ENCODE data around the gene GPHN. TPM values are rescaled to one million over a fixed set of nuclear protein-coding genes. Genes with fewer than 3 reads are reported as not detected.

GPHN gene
- total RNA-seq, 1 experiment from 2014 or later = 13.4 TPM

DNA sequence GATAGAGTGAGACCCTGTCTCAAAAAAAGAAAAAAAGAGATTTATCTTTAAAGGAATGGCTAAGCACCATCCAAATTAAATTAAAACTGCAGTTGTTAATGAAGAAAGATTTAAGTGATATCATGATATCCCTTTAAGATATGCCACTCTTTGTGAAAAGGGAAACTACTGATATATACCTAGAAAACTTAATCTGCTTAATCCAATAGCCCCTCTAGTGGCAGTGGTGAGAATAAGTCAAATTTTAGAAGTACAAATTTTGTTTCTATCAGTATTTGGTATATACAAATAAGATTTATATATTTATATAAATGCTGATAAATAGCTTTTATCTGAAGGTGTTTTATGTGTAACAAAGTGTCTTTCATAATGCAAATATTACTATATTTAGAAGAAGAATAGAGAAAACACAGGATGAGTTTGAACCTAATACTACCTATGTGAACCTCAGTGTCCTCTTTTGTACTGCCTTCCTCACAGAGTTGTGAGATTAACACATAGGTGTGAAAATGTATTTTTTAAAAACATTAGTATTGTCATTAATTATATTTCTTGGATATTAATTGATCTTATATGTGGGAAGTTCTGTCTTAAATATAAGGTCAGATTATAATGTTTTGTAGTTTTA, 629.9 kb downstream of the GPHN start:
- no peak for DNase-seq (ENCODE audit: low read depth)

DNA sequence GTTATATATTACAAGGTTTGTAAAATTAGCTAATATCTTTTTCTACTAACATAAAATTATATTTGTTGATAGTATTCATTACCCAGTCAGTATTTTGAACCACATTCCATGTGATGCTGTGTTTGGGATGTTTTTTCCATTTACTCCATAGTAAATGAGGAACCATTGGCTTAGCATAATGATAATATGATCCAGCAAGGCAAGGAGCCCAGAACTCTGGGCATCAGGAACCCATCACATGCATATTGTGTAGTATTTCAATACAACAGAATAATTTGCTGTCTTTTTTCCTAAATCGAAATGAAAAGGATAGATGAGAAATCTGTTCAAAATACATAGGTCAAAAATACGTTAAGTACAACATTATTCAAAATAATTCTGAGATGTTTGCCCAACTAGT, 632.6 kb downstream of the GPHN start:
- no peak for DNase-seq (ENCODE audit: low read depth)

DNA sequence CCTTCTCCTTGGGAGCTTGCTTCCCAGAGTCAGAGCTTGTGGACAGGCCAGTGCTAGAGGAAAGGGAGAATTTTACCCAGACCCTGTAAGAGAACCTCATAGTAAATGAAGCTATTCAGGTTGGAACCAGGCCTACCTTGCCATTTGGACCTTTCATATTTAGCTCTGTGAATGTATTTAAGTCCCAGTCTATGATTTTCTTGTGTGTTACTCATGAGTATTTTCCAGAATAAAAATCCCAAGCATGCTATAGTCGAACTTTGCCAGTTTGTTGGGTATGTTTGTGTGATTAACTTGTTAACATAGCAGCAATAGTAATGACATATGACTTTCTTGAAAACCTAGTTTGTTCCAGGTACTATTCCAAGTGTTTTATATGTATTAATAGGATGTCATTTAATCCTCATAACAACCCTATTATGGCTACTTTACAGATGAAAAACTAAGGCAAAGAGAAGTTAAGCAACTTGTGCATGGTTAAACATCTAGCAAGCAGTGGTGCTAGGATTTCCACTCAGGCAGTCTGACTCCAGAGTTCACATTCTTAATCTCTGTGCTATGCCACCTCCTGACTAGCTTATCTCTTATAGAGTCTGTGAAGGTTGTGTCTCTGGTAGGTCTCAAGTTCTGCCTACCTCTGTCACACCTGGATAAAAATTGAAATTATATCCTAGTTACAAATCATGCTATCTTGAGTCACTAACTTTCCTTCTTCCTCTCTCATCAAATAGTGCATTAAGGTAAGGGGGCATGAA, 633.4 kb downstream of the GPHN start:
- DNase-seq (ENCODE audit: low read depth) = no peak

DNA sequence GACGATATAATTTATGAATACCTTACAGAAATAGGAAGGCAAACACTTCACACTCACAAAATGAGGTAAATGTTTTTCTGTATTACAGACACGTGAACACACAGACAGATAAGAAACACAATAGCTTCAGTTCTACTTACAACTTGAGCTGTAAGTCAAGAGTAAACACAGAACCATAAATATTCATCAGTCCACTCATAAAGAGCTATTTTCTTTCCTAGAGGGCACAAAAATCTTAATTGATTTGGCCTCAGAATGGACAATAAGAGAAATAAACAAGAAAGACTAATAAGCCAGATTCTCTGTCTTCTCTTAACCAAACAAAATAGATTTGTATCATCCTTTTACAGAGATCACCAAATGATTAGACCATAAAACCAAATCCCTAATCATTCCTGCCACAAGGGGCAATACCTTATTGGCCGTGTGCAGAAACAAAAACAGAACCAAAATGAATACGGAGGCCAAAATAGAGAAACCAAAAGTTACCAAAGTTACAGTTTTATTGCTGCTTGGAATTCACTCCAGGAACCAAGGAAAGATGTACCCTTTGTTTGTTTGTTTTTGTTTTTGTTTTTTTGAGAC, 643.2 kb downstream of the GPHN start:
- DNase-seq (ENCODE audit: low read depth) = no peak

DNA sequence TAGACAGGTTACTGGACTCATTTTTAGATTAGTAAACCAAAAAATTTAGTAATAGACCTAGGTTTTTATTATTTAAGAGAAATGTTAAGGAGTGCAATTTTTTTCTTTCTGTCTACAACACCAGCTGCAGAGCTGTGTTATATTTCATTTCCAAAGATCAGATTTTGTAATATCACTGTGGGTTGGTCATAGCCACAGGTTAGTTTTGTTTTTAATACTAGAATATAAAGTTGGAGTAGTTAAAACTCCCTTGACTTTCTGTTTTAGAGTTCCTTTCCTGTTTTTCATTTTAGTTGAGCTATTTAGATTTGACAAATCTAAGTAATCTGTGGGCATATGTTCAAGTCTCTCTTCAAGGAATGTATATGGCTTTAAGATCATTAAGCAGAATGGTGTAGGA, 650.6 kb downstream of the GPHN start:
- DNase-seq (ENCODE audit: low read depth) = no peak

DNA sequence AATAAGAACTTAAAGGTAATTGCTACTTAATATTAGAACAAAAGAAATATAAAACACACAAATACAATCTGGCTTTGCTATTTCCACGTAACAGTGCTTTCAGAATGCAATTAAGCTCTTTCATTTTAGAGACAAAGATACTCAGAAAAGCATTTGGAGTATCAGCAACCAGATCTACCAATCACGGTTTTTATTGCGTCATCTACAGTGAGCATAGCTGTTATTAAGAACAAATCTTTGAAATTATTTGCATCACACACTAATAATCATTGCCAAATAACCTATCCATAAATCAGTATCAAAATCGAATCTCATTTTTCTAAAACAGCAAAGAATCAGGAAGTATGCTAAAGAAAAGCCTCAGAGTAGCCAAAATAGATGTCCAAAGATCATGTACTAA, 654.4 kb downstream of the GPHN start:
- no peak for DNase-seq (ENCODE audit: low read depth)

DNA sequence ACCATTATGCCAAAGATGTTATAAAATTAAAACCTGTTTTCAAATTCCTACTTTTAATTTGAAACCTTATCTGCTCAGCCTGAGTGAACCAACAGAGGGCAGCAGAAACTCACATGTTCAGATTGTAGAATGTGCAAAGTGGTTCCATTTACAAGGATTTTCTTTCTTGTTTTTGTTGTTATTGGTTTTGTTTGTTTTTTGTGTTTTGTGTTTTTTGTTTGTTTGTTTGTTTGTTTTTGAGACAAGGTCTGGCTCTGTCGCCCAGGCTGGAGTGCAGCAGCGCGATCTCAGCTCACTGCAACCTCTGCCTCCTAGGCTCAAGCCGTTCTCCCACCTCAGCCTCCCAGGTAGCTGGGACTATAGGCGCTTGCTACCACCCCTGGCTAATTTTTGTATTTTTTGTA, 658.5 kb downstream of the GPHN start:
- peak; percentile 38 for DNase-seq (ENCODE audit: low read depth)

DNA sequence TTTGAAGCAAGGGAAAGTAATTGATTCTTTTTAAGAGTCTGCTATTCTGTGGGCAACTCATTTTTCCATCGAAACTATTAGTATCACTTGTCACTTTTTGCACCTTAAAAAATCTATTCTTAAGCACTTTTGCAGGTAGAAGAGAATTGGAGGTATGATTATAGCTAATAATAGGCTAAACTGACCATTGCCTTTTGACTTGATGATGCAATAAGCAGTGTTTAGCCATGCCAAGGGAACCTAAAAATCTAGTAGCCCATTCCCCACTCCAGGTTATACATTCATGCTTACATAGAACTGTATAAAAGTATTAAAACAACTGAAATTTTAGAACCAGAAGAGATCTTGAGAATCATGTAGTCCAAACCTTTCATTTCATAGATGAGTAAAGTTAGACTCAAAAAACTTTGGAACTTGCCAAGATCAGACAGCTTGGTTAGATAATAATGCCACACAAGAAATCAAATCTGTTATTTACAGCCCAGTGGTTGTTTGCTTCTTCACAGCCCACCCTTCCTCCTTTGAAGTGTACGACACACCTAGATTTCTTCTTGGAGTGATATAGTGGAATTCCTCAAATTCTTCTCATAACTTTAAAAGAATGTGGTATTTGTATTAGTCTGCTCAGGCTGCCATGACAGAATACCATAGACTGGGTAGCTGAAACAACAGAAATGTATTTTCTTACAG, 659.6 kb downstream of the GPHN start:
- DNase-seq (ENCODE audit: low read depth) = peak; percentile 42

DNA sequence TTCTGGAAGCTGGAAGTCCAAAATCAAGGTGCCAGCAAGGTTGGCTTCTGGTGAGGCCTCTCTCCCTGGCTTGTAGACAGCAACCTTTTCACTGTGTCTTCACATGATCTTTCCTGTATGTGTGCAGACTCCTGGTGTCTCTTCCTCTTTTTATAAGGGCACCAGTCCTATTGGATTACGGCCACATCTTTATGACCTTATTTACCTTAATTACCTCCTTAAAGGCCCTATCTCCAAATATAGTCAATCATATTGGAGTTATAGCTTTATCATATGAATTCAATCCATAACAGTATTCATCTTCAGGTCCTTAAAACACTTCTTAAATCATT, 660.1 kb downstream of the GPHN start:
- no peak for DNase-seq (ENCODE audit: low read depth)

DNA sequence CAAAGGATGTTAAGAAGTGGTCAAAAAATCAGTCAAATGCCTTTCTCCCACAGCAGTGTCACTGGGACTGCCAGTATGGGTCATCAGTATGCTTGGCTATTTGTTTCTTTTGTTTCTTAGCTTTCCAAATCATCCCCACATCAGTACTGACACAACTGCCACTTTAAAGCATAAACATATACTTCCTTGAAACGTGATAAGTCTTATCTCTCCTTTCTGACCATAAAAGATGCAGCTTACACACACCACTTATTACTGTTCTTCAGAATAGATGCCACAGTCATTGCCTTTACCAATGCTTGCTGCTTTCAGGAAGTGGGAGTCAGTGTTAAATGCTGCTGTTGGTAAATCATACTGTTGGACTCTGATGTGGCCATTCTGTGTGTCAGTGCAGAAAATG, 662.7 kb downstream of the GPHN start:
- DNase-seq (ENCODE audit: low read depth) = peak; percentile 32

DNA sequence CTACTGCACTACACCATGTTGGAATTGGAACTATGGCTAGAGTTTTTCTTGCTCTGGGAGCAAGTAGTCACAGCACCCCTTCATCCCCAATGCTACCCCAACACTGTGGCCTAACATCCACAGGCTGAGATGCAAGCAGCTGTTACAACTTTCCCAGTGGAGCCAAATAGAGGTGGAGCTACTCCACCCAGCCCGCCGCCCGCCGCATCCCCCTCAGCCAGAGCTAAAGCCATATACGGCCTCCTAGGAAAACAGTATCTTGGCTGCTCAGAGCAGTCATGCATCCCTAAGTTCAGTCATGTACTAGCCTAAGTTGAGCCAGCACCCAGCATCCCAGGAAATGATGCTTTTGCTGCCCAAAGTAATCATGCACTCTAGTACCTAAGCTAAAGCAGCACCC, 664.1 kb downstream of the GPHN start:
- DNase-seq (ENCODE audit: low read depth) = no peak

DNA sequence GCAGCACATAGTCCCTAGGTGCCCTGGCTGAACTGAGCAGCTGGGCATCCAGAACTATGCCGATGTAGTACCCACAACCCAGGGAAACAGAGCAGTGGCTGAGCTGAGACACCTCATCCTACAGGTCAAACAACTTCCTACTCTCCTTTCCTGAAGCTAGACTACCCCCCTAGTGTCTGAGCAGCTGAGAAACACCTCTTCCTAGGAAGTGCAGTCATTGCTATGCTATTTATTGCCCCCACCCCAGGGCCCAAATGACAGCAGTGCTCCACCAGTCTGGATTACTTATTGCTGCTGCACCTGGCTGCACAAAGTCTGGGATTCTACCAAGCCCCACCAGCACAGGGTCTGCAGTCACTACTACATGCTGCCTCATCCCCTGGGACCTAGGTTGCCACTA, 664.6 kb downstream of the GPHN start:
- DNase-seq (ENCODE audit: low read depth) = no peak

DNA sequence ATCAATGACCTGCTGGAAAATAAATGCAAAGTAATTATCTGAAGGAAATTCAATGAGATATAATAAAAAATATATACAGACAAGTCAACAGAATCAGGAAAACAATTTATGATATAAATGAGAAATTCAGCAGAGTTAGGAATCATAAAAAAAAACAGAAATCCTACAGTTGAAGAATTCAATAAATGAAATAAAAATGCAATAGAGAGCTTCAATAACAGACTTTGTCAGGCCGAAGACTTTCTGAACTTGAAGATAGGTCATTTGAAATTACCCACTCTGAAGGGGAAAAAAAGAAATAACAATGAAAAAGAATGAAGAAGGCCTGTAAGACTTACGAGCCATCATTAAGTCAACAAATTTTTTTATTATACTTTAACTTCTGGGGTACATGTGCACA, 665.8 kb downstream of the GPHN start:
- no peak for DNase-seq (ENCODE audit: low read depth)

DNA sequence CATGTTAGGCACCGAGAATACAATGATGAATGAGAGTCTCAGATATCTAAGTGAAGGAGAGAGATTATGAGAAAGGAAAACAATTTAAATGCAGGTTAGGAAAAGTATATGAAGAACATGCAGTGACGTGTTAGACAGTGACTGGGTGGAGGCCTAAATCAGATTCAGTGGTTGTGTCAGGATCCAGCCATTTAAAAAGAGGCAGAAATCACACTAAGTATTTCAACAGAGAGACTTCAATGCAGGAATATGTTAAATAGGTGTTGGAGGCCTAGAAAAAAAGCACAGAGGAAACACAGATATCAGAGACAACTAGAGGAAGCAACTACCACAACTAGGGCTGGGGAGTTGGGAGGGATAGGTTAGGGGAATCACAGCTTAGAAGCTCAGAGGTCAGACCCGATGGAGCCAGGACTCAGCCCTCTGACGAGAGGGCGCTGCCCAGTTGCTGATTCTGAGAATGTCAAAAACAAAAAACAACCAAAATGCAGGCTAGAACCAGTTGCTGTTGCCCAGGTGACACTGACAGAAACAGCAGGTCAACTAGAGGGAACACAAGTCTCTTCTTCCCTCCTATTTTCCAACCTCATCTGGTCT, 678.3 kb downstream of the GPHN start:
- no peak for DNase-seq (ENCODE audit: low read depth)

DNA sequence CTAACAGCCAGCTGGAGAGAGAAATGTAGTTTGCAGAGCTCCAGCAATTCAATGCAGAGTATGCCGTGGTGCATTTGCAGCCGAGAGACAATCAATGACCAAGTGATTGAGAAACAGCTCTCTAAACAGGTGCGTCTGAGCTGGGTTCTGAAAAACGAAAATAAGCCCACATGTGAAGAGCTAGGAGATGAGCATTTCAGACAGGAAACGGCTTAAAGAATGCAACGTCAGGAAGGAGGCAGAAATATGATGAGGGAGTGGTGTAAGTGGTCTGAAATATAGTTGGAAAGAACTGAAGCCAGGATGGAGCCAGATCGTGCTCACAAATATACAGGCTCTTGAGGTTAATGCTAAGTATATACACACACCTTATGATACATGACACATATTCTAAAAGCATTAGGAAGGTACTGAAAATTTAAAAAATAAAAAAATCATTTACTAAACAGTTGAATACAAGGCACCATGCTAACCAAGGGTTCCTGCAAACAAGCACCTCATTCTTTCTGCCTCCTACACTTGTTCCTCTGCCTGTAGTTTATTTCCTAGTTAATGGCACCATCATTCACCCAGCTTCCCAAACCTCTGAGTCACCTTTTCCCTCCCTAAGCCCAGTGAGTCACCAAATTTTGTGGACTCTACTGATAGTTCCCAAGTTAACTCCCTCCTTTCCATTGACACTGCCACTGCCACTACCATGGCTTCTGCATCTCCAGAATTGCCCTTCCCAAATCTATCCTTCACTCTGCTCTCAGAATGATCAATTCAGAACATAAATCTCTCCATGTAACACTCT, 679.0 kb downstream of the GPHN start:
- peak; percentile 93 for DNase-seq (ENCODE audit: low read depth)

DNA sequence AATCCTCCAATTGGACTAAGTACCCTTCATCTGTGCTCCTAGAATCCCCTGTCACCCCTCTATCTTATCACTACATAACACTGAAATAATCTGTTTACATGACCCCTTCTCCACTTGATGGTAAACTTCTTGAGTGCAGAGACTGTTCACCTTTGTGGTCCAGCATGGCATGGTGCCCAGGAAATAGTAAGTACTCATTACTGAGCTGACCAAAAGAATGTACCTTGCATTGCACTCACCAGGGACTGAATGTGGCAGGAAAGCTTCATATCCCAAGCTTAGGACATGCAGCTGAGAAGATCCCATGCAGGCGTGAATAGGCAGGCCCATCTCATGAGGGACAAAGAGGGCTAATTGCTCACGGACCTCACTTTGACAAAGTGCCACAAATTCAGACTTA, 679.9 kb downstream of the GPHN start:
- peak; percentile 84 for DNase-seq (ENCODE audit: low read depth)

DNA sequence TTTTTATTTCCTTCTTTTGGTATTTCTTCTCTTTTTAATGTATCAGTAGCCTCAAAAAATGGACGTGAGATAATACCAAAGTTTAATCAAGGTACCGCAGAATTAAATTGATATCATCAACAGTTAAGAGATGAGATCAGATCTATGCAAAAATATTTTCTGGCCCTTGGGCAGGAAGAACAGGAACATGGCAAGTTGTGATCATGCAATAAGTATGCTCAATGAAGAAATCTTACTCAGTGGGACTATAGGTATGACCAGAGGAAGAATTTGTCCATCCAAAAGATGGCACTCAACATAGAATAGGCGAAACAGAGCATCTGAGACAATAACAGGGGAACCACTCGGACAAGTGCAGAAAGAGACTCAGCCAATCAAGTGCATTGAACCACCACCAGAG, 680.4 kb downstream of the GPHN start:
- DNase-seq (ENCODE audit: low read depth) = no peak

DNA sequence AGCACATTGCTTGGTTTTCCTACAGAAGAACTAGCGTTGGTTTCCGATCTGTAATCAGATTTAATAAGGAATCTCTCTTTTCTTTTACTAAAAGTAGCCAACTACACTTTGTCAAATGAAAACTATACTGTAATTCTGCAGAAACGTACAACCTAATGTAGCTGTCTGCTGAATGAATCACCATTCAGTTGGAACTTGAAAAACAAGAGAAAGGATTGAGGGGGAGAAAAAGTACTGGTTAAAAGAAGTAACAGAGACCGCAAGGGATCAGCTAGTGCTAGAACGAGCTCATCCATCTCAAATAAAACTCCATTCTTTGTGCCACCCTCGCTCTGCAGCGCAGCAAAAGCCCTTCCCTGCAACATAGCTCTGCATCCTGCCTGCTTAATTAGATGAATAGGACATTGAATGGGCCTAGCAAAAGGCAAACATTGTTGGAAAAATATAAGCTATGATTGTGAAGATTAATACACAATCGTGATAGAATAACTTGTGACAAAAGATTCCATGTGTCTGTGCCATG, 683.9 kb downstream of the GPHN start:
- DNase-seq (ENCODE audit: low read depth) = peak; percentile 59

DNA sequence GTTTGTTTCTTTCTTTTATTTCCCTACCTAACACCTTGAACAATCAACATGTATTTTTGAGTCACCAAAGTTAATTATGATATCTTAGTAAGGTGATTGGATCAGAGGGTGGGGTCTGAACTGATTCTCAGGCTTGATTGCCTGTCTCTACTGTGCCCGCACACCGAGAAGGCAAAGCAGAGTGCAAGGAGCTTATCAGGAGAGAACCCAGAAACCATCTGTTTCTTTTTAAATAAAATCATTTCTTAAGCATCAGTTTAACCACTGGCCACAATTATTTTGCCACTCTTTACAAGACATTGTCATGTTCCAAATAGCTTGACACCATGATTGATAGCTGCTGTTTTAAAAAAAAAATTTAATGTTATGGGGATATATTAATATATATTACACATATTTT, 684.4 kb downstream of the GPHN start:
- no peak for DNase-seq (ENCODE audit: low read depth)

DNA sequence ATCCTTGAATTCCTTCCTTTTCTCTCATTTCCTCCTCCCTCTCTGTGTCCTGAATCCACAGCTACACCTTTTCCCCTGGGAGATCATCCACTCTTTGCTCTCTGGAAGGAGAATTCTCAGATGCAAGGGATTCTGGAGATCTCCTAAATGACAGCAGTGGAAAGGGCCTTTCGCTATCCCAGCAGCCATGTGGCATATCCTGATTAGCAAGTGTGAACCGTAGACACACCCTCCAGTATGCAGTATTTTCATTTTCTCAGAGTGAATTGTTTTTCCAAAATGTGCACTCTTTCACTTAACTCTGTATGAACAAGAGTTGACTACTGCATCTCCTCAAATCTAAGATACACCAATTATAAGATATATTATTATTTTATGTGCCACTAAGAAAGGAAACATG, 687.3 kb downstream of the GPHN start:
- no peak for DNase-seq (ENCODE audit: low read depth)

DNA sequence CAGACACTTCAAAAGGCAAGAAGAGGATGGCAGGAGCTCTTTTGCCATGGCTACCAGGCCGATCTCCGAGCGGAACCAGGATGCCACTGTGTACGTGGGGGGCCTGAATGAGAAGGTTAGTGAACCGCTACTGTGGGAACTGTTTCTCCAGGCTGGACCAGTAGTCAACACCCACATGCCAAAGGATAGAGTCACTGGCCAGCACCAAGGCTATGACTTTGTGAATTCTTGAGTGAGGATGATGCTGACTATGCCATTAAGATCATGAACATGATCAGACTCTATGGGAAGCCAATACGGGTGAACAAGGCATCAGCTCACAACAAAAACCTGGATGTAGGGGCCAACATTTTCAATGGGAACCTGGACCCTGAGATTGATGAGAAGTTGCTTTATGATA, 691.1 kb downstream of the GPHN start:
- peak; percentile 18 for DNase-seq (ENCODE audit: low read depth)

Data from HT1080 (cell line).